GM12874 (cell line): ENCODE data around the gene CTNNBIP1.

Experiments used
- CTCF ChIP-seq: IDR thresholded peaks from 2 replicates; pipeline ENCODE4 v1.5.1; 2011; ENCODE audit warnings: low read depth, mild to moderate bottlenecking, control low read depth, low read length, moderate library complexity; ENCODE audit not compliant: insufficient read depth

The CTNNBIP1 gene

GRCh38 chr1:9826087-9826486, 84.0 kb downstream of the CTNNBIP1 start:
- TF ChIP-seq CTCF, result no peak

- TF ChIP-seq CTCF, result no peak
These were observed 84.7 kb downstream of the CTNNBIP1 start for GRCh38 chr1:9825093-9826074.

GRCh38 chr1:9824702-9825089, 85.4 kb downstream of the CTNNBIP1 start:
- no peak for TF ChIP-seq CTCF

GRCh38 chr1:9823943-9824701, 85.9 kb downstream of the CTNNBIP1 start, which contains the start of gene CLSTN1:
Gene CLSTN1, minus strand, starts transcription at chr1:9823965. Its CDS starts 232 bp downstream, at chr1:9823733.
- TF ChIP-seq CTCF, result no peak

DNA sequence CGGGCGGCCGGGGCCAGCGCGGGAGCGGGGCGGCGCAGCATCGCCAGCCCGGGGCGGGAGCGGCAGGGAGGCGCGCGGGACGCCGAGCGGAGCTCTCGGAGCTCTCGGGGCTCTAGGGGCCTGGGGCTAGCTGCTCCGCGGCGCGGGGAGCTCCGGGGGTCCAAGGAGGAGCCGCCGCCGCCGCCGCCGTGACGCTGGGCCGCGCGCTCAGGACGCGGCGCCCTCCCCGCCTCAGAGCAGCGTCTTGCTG, 86.5 kb downstream of the CTNNBIP1 start:
- no peak for TF ChIP-seq CTCF

GRCh38 chr1:9822897-9823692, 87.0 kb downstream of the CTNNBIP1 start:
- no peak for TF ChIP-seq CTCF

- no peak for TF ChIP-seq CTCF
These were observed 87.6 kb downstream of the CTNNBIP1 start for GRCh38 chr1:9822490-9822889.
